Large intestine (tissue), 3 donors: ENCODE data around the gene CACNB2. TPM values are rescaled to one million over a fixed set of nuclear protein-coding genes. Genes with fewer than 3 reads are reported as not detected.

Source experiments
- DNase-seq, 2 donors: peaks; one replicate each; pipeline versions ENCODE4 v3.0.0 to v3.0.0-alpha.2; 2013
- H3K27ac ChIP-seq: one replicate; pipeline ENCODE4 v1.5.1; 2013; ENCODE audit warnings: low read length
- H3K27me3 ChIP-seq: 2 replicates; pipeline ENCODE4 v1.6.1; 2013; ENCODE audit warnings: low read length; ENCODE audit not compliant: control insufficient read depth, insufficient read depth
- H3K36me3 ChIP-seq: 2 replicates; pipeline ENCODE4 v1.6.1; 2013; ENCODE audit warnings: low read length; ENCODE audit not compliant: control insufficient read depth, insufficient read depth
- H3K4me1 ChIP-seq: one replicate; pipeline ENCODE4 v1.6.1; 2013; ENCODE audit warnings: low read length; ENCODE audit not compliant: control insufficient read depth, insufficient read depth
- H3K4me3 ChIP-seq: one replicate; pipeline ENCODE4 v1.5.1; 2013; ENCODE audit warnings: low read length
- H3K9me3 ChIP-seq: one replicate; pipeline ENCODE4 v1.6.1; 2013; ENCODE audit warnings: mild to moderate bottlenecking, low read depth, low read length, moderate library complexity; ENCODE audit not compliant: control insufficient read depth
- WGBS: methylation state at CpG from one replicate; pipeline ENCODE4 v1.1.5; 2013; ENCODE audit warnings: low lambda C conversion rate; ENCODE audit not compliant: insufficient coverage; 5-methylcytosine and 5-hydroxymethylcytosine counted together
- polyA plus RNA-seq: library from polyadenylated mRNA; unstranded; fragments of 120-200 nt; gene quantifications from one replicate; pipeline ENCODE4 v1.2.1, GENCODE V29; 2013

The CACNB2 gene
- polyA plus RNA-seq, 1 donor = 8.2 TPM

DNA sequence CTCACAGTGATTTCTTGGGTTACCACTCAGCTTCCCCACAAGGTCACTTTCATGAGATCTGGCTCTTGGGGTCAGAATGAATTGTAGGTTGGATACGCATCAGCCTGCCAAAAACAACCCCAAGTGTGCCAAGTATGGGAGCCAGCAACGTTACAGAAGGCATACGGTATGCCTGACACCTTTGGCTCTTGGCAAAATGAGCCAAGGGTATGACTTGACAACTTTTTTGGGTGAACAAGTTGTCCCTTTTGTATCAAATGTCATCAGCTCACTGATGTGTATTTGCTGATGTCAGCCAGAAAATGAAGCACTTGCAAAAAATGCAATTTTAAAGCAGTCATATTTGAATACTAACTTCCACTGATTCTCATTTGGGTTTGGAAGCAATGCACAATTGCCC is 168.4 kb downstream of the CACNB2 start:
- Histone ChIP-seq H3K27ac (no peak overlapping the region), H3K9me3 (no peaks in the 10 kb centered on the region), H3K4me3 (no peak overlapping the region), H3K27me3 (no peaks in the 10 kb centered on the region), H3K4me1 (no peaks in the 10 kb centered on the region), H3K36me3 (no peaks in the 10 kb centered on the region)
- WGBS = no CpG with 5 or more reads among the region's 3 CpGs
- no peak for DNase-seq

GRCh38 chr10:18310761-18311160 is 170.5 kb downstream of the CACNB2 start:
- Histone ChIP-seq H3K4me3 (no peak overlapping the region), H3K36me3 (no peaks in the 10 kb centered on the region), H3K27me3 (no peaks in the 10 kb centered on the region), H3K9me3 (no peaks in the 10 kb centered on the region), H3K27ac (no peak overlapping the region), H3K4me1 (no peaks in the 10 kb centered on the region)
- WGBS = 80% methylated on average over 1 of the region's 2 CpGs
- no peak for DNase-seq

DNA sequence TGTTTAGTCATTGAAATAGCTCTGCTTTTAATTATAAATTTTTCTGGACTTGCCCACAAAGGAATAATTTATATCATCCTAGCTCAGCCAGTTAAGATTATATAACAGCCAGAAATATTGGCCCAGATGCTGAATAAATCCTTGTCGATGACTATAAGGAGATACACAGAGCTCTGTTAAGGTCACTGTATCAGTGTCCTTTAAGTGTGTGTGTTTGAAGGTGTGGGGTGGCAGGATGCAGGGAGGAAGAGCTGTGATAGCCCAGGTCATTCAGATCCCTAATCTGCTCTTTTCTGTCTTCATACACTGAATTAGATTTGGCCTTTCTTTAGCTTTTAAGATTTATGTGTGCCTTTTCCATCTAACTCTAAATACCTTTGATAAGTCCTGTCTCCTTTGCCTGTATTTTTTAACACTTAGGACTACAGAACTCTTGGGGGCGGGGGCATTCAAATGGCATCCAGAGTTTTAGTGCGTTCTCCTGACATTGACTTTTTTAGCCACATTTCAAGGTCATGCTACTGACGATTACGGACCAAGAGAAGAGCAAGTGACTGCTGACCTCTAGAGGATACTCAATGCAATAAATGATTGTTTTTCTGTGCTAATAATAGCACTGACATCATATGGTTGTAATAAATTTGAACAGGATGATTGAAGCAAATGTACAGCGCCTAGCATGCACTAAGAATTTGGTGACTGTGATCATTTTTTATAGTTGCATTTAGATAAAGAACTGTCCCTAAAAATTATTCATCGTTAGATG is 172.3 kb downstream of the CACNB2 start:
- no peaks in the 10 kb centered on the region for H3K4me1 ChIP-seq
- H3K27ac ChIP-seq = no peak overlapping the region
- no peak overlapping the region for H3K4me3 ChIP-seq
- WGBS = 30% methylated on average over 4 of the region's 7 CpGs
- H3K27me3 ChIP-seq = no peaks in the 10 kb centered on the region
- no peaks in the 10 kb centered on the region for H3K36me3 ChIP-seq
- DNase-seq = peak; percentile 42 to 70
- no peaks in the 10 kb centered on the region for H3K9me3 ChIP-seq

DNA sequence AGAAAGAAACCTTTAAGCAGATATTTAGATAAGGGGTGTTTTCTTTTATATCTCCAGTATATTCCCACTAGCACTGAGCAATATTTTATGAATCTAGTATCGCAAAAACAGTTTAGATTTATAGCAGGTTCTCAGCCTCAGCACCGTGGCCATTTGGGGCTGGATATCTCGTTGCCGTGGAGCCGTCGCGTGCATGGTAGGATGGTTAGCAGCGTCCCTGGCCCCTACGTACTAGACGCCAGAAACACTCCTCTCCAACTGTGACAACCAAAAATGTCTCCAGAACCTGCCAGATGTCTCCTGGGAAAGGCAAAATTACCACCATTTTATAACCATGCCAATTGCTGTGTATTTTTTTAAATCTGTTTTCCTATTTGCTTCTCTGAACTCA is 172.9 kb downstream of the CACNB2 start:
- Histone ChIP-seq H3K4me3 (no peak overlapping the region), H3K27ac (no peak overlapping the region)
- no CpG with 5 or more reads among the region's 10 CpGs for WGBS

DNA sequence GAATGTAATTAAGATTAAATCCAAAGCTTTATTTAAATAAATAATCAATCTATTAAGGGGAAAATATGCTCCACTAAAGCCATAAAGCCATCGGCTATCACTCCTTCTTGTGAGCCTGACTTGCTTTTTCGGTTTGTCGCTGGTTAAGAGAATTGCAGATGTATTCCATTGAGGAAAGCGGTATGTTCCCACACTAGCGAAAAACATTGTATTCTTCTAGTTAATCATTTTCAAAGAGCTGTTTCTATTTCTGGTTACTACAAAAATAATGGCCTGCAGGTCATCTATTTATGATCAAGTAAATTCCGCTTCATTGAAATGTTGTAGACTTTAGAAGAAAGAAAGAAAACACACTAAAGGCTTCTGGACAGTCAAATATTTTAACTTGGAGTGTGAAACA is 173.4 kb downstream of the CACNB2 start:
- 67% methylated on average over 1 of the region's 6 CpGs for WGBS
- Histone ChIP-seq H3K27ac (no peak overlapping the region), H3K9me3 (no peaks in the 10 kb centered on the region), H3K27me3 (no peaks in the 10 kb centered on the region), H3K36me3 (no peaks in the 10 kb centered on the region), H3K4me3 (no peak overlapping the region), H3K4me1 (no peaks in the 10 kb centered on the region)
- DNase-seq = no peak

More for the DNA sequence above, 172.9 kb downstream of the CACNB2 start:
- no peaks in the 10 kb centered on the region for H3K36me3 ChIP-seq
- H3K4me1 ChIP-seq = no peaks in the 10 kb centered on the region
- no peaks in the 10 kb centered on the region for H3K9me3 ChIP-seq
- DNase-seq = no peak
- no peaks in the 10 kb centered on the region for H3K27me3 ChIP-seq

DNA sequence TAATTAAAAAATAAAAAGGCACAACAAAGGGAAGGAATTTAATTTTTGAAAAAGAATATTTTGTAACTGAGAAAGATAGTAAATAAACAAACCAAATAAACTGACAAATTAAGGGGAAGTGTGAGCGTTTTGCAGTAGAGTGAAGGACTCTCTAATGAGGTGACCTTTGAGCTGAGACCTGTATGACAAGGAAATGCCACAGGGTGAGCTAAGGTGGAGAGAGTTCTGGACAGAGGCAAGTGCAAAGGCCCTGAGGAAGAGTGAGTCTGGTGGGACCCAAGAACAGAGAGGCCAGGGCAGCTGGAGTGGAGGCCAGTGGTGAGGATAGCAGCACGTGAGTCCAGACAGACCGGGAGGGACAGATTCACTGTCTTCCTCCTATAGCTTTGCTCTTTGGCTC is 179.4 kb downstream of the CACNB2 start:
- no peaks in the 10 kb centered on the region for H3K27me3 ChIP-seq
- H3K9me3 ChIP-seq = peaks cover 3% of the 10 kb centered on the region
- WGBS = 80% methylated on average over 2 of the region's 3 CpGs
- no peak for DNase-seq
- no peaks in the 10 kb centered on the region for H3K36me3 ChIP-seq
- no peaks in the 10 kb centered on the region for H3K4me1 ChIP-seq
- no peak overlapping the region for H3K4me3 ChIP-seq
- H3K27ac ChIP-seq = no peak overlapping the region

DNA sequence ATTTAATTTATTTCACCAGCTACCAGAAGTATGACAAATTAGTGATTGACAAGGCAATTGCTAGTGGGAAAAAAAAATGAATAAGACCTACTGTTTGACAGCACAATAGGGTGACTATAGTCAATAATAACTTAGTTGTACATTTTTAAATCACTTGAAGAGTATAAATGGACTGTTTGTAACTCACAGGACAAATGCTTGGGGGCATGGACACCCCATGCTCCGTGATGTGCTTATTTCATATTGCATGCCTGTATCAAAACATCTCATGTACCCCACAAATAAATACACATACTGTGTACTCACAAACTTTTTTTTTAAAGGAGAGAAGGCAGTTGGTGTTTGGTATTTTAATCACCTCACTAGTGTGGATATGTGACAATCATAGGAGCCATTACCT is 181.1 kb downstream of the CACNB2 start:
- DNase-seq = no peak
- no peaks in the 10 kb centered on the region for H3K27me3 ChIP-seq
- H3K36me3 ChIP-seq = no peaks in the 10 kb centered on the region
- H3K4me3 ChIP-seq = no peak overlapping the region
- no CpG with 5 or more reads among the region's 1 CpG for WGBS
- H3K4me1 ChIP-seq = no peaks in the 10 kb centered on the region
- H3K9me3 ChIP-seq = peaks cover 3% of the 10 kb centered on the region
- H3K27ac ChIP-seq = no peak overlapping the region

DNA sequence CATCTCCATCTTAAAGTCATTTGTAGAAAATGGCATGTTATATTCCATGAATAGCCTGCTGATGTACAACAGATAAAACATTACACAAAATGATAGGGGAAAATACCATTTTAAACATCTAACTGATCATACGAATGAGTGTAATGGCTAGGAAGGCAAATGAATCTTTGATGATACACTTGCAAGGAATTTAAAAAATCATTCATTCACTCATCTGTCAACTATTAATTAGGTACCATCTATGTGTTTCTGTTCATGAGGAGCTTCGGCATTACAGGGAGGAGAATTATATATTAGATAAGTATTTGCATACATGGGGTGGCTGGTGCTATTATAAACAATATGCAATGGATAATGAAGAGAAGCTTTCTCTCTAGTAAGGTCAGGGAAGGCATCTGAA is 183.7 kb downstream of the CACNB2 start:
- Histone ChIP-seq H3K9me3 (peaks cover 3% of the 10 kb centered on the region), H3K4me1 (no peaks in the 10 kb centered on the region), H3K36me3 (no peaks in the 10 kb centered on the region), H3K27ac (no peak overlapping the region), H3K27me3 (no peaks in the 10 kb centered on the region), H3K4me3 (no peak overlapping the region)
- no peak for DNase-seq
- 100% methylated on average over 1 of the region's 2 CpGs for WGBS

- H3K36me3 ChIP-seq = no peaks in the 10 kb centered on the region
- H3K9me3 ChIP-seq = no peaks in the 10 kb centered on the region
- no peak overlapping the region for H3K27ac ChIP-seq
- no peaks in the 10 kb centered on the region for H3K4me1 ChIP-seq
- H3K4me3 ChIP-seq = no peak overlapping the region
- DNase-seq = no peak
- no peaks in the 10 kb centered on the region for H3K27me3 ChIP-seq
Measured at GRCh38 chr10:18325410-18325809, 185.2 kb downstream of the CACNB2 start.

DNA sequence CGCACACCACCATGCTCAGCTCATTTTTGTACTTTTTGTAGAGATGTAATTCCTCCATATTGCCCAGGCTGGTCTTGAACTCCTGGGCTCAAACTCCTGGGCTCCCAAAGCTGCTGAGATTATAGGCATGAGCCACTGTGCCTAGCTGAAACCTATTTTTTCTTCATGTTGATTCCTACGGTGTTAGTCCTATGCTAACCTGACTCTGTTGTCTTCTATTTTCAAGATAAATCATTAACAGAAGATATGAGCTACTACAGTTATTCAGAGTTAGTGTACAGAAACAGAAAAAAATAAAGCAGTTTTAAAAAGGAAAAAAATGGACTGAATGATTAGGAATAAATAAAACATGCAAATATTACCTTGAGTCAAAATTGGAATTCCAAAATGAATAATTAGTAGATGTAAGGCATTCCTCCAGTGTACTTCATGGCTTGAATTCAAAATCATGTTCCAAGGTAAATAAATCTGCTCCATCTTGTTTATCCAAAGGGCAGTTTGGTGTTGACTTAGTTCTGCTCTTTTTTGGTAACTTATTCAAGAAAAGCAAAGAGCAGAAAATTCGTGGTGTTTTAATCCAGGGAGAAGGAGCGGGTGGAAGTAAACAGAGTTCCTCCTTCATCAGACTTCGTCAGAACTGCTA is 185.8 kb downstream of the CACNB2 start:
- no peak overlapping the region for H3K27ac ChIP-seq
- WGBS = 17% methylated on average over 1 of the region's 5 CpGs

DNA sequence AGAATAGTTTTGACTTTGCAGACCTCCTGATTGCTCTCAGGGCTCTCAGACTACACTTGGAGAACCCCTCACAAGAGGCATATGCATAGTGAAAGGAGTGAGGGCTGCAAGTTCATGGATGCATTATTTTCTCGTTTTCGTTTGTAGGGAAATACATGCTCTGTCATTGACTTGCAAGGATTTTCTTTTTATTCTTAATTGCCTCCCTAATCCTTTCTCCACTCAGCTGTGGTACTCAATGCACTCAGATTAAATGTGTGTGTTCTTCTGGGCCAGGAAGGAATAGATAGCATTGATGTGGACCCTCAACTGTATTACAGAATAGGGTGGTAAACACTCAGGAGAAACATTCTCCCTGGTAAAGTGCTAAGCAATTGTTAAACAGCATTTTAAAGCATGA is 188.7 kb downstream of the CACNB2 start:
- DNase-seq = no peak
- Histone ChIP-seq H3K9me3 (no peaks in the 10 kb centered on the region), H3K4me3 (no peak overlapping the region), H3K27ac (no peak overlapping the region), H3K36me3 (no peaks in the 10 kb centered on the region), H3K27me3 (no peaks in the 10 kb centered on the region), H3K4me1 (no peaks in the 10 kb centered on the region)
- WGBS = 92% methylated on average over 2 of the region's 2 CpGs

More for the DNA sequence above, 185.8 kb downstream of the CACNB2 start:
- Histone ChIP-seq H3K9me3 (no peaks in the 10 kb centered on the region), H3K4me3 (no peak overlapping the region), H3K36me3 (no peaks in the 10 kb centered on the region), H3K4me1 (no peaks in the 10 kb centered on the region), H3K27me3 (no peaks in the 10 kb centered on the region)
- no peak for DNase-seq
